GM19240 (cell line): Measurements from ENCODE around the gene KATNAL1.

Experiments
- DNase-seq: peaks from one replicate; pipeline ENCODE4 v3.0.0; 2011; ENCODE audit warnings: low spot score; ENCODE audit not compliant: insufficient read length

KATNAL1 gene

DNA sequence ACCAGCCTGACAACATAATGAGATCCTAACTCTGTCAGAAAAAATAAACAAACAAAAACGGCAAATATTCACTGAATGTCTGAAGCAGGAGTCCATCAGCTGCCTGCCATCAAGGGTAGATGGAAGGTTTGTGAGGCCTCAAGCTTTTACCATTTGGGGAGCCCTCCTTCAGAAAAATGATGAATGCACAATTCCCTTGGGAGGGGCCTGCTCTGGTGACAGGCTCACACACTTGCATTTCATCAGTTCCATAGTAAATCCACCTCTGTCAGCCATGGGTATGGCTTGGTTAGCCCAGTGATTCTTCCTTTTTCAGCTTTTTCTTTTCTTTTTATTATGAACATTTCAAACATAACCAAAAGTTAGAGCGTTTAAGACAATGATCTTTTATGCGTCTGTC lies 26.3 kb upstream of the KATNAL1 start:
- DNase-seq: no peak

GRCh38 chr13:30332456-30333143 lies 25.2 kb upstream of the KATNAL1 start:
- DNase-seq: no peak

- DNase-seq: no peak
Measured at GRCh38 chr13:30331331-30331771, 24.0 kb upstream of the KATNAL1 start.

- DNase-seq: no peak
Measured at GRCh38 chr13:30329009-30329585, 21.7 kb upstream of the KATNAL1 start.

DNA sequence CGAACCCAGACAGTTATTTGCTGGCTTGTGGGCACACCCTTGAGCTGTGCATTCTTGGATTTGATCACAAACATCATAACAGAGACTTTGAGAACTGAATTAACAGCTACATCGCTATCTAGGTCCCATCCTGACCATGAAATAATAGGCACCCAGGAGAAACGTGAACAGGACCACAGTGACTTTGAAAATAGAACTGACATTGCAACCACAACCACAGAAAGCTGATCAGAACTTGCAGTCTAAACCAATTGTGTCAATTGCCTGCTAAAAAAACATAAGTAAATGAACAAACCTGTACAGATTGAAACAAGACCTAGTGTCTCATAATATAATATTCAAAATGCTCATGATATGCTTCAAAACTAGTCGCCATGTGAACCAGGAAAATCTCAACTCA lies 18.3 kb upstream of the KATNAL1 start:
- DNase-seq: no peak

DNA sequence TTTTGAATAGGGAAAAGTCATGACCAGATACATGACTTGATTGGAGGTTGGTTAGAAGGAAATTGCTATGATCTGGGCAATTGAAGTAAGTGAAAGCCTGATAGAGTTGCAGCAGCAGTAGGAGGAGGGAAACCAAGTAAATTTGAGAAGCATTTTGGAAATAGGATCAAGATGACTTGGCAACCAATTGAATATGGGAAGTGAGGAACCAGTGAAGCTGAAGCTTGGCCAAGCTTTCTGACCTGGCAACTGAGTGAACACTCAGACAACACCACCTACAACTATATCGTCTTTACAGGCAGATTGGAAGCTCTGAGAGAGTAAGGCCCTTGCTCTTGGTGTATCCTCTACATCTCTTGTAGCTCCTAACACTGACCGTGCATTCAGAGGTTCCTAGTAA lies 16.2 kb upstream of the KATNAL1 start:
- DNase-seq: no peak

DNA sequence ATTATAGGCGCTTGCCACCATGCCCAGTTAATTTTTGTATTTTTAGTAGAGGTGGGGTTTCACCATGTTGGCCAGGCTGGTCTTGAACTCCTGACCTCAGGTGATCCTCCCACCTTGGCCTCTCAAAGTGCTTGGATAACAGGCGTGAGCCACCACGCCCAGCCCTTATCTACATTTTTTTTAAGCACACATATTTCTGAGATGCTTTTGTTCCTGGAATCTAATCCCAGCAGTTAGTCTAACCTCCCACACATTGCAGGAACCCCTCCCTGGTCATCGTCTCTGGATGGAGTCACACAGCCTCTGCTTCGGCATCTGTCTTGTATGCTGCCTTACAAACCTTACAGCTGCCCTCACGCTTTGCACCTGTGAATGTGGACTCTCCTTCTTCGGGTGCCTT lies 15.1 kb upstream of the KATNAL1 start:
- no peak for DNase-seq

DNA sequence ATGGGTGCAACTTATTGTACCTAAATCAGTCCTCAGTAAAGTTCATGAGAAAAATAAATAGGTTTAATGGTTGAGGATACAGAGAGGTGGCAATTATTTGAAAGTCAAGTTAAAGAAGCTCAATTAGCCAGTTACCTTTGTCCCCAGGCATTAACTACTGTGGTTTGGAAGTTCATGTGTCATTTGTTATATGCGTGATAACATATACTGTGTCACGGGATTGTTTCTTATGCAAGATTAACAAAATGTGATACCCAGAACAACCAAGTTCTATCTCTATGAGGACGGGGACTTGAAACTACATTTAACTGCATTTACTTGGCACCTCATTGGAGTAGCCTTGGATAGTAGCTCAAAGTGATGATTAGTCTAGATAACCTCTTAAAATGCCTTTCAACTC lies 13.9 kb upstream of the KATNAL1 start:
- no peak for DNase-seq

GRCh38 chr13:30319655-30320054 lies 12.3 kb upstream of the KATNAL1 start:
- no peak for DNase-seq

DNA sequence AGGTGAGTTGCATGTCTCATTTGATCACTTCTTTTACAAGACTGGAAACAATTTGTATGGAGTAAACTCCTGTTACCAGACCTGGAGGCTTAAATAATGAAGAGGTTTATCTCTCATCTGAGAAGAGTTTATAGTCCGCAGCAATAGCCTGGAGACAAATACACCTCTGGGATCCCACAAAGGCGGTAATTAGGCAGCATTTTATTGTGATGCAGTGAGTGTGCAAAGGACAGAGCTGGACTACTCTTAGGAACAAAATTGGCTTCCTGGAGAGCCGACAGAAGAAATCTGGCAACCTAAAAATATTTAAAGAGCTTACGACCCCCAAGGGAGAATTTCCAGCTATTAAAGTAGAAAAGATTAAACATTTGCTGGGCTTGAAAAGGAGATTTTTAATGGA lies 11.8 kb upstream of the KATNAL1 start:
- no peak for DNase-seq

DNA sequence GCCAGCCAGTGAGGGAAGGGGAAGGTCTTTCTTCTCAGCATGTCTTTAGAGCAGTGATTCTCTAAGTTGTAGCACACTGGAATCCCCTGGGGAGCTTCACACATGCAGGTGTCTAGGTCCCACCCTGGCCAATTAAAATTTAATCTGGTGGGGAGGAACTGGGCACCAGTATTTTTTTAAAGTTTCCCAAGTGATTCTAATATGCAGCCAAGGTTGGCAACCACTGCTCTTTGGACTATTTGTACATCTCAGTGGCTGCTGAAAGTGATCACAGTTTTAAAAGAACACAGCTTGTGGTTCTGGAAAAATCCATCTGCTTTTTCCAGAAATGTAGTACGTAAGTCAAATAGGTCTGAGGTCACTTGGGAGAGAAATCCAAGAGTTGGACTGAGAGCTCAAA lies 10.7 kb upstream of the KATNAL1 start:
- DNase-seq: no peak

- DNase-seq: no peak
Measured at GRCh38 chr13:30314562-30314961, 7.2 kb upstream of the KATNAL1 start.

GRCh38 chr13:30314069-30314468 lies 6.7 kb upstream of the KATNAL1 start:
- no peak for DNase-seq

DNA sequence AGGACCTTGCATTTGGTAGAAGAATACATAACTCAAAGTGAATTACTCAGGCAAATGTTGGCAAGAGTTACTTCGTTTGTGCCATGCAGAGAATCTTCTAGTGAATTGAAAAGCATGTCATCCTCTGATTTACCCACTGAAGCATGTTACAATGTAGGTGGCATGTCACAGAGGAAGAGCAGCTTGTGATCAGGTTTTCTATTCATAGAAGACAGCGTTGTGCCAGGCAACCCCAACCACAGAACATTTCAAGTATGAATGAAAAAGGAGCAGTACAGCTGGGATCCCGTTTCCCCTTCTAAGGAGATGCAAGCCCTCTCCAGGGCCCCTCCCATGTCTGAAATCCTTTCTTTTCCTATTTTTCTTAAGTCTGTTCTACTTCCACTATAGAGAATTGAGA lies 6.0 kb upstream of the KATNAL1 start:
- no peak for DNase-seq

DNA sequence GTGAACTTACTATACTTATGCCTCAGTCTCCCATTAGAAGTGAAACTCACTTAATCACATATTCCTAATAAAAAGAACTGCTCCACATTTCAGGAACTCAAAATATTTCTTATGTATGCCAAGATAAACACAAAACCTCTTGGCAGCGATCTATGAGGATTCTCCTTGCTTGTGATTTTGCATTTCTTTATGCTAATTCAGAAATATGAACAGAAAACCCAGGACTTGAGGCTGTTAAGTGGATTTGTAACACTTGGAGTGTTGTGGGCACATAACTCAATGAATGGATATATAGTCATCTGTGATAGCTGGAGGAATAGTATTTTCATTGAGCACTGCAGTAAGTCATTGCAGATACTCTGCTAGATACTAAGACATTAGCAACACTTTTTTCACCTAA lies 5.6 kb upstream of the KATNAL1 start:
- DNase-seq: no peak

GRCh38 chr13:30308548-30308947 lies 1.2 kb upstream of the KATNAL1 start:
- DNase-seq: no peak

- no peak for DNase-seq
Measured at GRCh38 chr13:30307971-30308290, 580 bp upstream of the KATNAL1 start.

DNA sequence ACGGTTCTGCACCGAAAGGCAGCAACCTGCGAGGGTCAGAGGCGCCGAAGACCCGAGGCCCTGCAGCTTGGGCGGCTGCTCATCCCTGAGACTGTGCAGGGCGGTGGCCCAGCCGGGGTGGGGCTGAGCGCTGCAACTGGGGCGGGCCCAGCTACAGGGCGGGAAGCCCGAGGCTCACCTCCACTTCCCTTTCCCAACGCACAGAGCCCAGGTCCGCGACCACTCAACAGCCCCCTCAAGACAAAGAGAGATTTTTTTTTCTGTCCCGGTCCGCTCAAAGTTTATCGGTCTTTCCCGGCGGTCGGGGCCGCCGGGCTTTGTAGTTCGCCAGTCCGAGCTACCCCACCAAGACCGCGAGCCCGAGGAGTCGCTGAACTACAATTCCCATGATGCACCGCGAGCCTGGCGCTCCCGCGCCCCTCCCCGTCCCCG lies 573 bp downstream of the KATNAL1 start:
- peak; percentile 59 for DNase-seq

DNA sequence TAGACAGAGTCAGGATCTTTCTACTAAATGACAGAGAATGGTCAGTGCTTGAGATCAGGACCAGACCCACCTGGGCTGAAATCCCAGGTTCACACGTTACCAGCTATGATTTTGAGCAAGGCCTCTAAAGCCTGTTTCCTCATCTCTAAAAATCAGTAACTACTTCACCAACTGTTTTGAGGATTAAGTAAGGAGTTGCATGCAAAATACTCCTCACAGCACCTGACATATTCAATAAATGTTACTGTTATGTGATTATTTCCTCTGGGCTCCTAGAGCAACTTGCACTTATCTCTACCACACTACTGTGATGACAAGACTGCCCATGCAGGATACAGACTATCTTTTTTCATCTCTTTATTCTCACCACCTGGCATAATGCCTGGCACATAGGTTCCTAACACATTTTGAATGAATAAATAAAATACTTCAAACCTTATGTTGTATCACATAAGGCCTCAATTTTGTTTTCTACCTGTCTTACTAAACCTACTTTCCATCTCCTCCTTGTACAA lies 1.8 kb downstream of the KATNAL1 start:
- no peak for DNase-seq

DNA sequence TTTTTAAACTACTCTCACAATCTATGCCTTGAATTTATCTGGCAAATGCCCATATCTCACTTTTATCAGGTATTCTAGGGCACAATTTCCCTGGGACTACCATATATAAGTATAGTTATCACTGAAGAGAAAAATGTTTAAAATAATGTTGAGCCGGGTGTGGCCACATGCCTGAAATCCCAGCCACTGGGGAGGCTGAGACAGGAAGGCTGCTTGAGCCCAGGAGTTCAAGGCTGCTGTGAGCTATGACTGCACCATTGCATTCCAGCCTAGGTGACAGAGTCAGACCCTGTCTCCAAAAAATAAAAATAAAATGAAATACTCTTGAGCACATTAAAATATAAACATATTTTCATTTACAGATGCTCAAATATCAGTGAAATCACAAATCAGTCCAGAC lies 4.1 kb downstream of the KATNAL1 start:
- DNase-seq: no peak

DNA sequence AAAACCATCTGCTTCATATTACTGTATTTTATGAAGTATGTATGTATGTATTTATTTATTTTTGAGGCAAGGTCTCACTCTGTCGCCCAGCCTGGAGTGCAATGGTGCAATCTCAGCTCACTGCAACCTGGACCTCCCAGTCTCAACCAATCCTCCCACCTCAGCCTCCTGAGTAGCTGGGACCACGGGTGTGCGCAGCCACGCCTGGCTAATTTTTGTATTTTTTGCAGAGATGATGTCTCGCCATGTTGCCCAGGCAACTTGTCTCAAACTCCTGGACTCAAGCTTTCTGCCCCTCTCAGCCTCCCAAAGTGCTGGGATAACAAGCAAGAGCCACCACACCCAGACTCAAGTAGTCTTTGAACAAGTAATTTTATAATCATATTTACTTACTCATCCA lies 5.5 kb downstream of the KATNAL1 start:
- DNase-seq: no peak

DNA sequence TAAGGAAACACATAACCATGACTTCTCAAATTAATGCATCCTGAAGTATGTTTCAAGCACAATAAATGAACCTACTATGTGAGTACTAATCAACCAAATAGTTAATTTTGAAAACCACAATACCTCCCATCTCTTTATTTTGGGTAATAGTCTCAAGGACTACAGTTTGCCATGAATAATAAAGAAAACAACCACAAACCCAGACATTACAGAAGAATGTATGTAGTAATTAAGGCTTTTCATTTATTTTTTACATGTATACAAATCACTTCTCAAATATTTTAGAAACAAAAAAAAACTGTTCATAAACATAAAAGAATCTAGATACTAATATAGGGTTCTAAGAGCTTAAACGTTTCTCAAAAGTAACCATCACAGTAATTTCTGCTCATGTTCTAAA lies 6.8 kb downstream of the KATNAL1 start:
- no peak for DNase-seq

DNA sequence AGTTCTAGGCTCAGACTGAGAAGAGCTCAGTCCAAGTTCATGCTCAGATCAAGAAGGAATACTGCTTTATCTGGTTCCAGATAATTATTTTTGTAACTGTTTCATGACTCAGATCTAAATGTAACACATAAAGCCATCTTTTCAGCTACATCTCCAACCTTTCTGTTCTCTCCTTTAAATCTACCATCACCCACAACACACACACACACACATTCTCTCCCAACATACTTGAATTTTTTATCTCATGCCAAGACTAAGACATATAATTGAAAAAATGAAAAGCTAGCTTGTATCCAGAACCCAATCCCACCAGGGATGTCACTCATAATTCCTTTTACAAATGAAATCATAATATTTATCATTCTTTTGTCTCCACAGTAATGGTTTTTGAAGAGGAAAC lies 7.6 kb downstream of the KATNAL1 start:
- DNase-seq: no peak
